H1 (cell line): ENCODE results near the gene NRXN2. TPM values are rescaled to one million over a fixed set of nuclear protein-coding genes. Genes with fewer than 3 reads are reported as not detected.

ENCODE experiments used
- CTCF ChIA-PET: fragments of 300-600 bp; sonication (Branson Sonifier 250); formaldehyde crosslinking; loops from one replicate; lab custom pipeline; 2021; ENCODE audit not compliant: partially characterized antibody; lab: Charles Lee
- POLR2A ChIA-PET: fragments of 300-600 bp; sonication (Branson Sonifier 250); formaldehyde crosslinking; loops from one replicate; lab custom pipeline; 2021; ENCODE audit warnings: inconsistent platforms; ENCODE audit not compliant: partially characterized antibody; lab: Charles Lee
- DNase-seq, 2 experiments: peaks; one replicate each; pipeline versions ENCODE4 v3.0.0 to v3.0.0-alpha.2; 2010 to 2022; ENCODE audit warnings: low spot score in 2 of 2, low read depth in 1 of 2, mixed read lengths in 1 of 2
- FAIRE-seq: peaks from 2 replicates; lab custom pipeline; 2011; peaks lifted over from hg19 to GRCh38; lab: Jason Lieb, UNC
- H2AFZ ChIP-seq: 2 replicates; pipeline ENCODE4 v1.8.1; 2012; ENCODE audit warnings: low read length, inconsistent platforms
- H2AK5ac ChIP-seq: 2 replicates; pipeline ENCODE4 v1.6.1; 2013; ENCODE audit warnings: low read depth, low read length
- H2BK120ac ChIP-seq: replicated peaks from 2 replicates; pipeline ENCODE3; 2013; ENCODE audit warnings: low read depth, low read length, inconsistent platforms
- H2BK12ac ChIP-seq: 2 replicates; pipeline ENCODE4 v1.6.1; 2013; ENCODE audit warnings: low read depth, low read length
- H2BK15ac ChIP-seq: 2 replicates; pipeline ENCODE4 v1.6.1; 2013; ENCODE audit warnings: low read length
- H2BK20ac ChIP-seq: 2 replicates; pipeline ENCODE4 v1.6.1; 2013; ENCODE audit warnings: low read length
- H2BK5ac ChIP-seq: 2 replicates; pipeline ENCODE4 v1.6.1; 2013; ENCODE audit warnings: low read depth, low read length
- H3K14ac ChIP-seq: 2 replicates; pipeline ENCODE4 v1.6.1; 2013; ENCODE audit warnings: inconsistent platforms; ENCODE audit not compliant: insufficient read length
- H3K18ac ChIP-seq: 2 replicates; pipeline ENCODE4 v1.6.1; 2013; ENCODE audit warnings: low read length; ENCODE audit errors: extremely low read depth
- H3K23ac ChIP-seq: 2 replicates; pipeline ENCODE4 v1.6.1; 2013; ENCODE audit warnings: inconsistent platforms; ENCODE audit not compliant: insufficient read length
- H3K23me2 ChIP-seq: 2 replicates; pipeline ENCODE4 v1.6.1; 2013; ENCODE audit warnings: low read depth, low read length
- H3K27ac ChIP-seq: 2 replicates; pipeline ENCODE4 v1.6.1; 2011; ENCODE audit warnings: low read depth, low read length, inconsistent platforms
- H3K27me3 ChIP-seq, 4 experiments: replicated peaks in 1 of 4; 1 replicate in 1 of 4; 2 replicates in 3 of 4; pipeline versions ENCODE4 v1.6.1 to v1.8.1; 2011 to 2013; ENCODE audit warnings: low read length in 3 of 4, mild to moderate bottlenecking in 3 of 4, inconsistent platforms in 2 of 4, mixed read lengths in 2 of 4, moderate library complexity in 1 of 4; ENCODE audit not compliant: control insufficient read depth in 3 of 4, insufficient read depth in 3 of 4; ENCODE audit errors: extremely low read depth in 1 of 4
- H3K36me3 ChIP-seq, 4 experiments: 2 replicates each; pipeline versions ENCODE4 v1.6.1 to v1.8.1; 2011 to 2013; ENCODE audit warnings: mild to moderate bottlenecking in 4 of 4, low read length in 3 of 4, moderate library complexity in 2 of 4, control low read depth in 1 of 4, inconsistent platforms in 1 of 4; ENCODE audit not compliant: insufficient read depth in 4 of 4, control insufficient read depth in 2 of 4
- H3K4ac ChIP-seq: replicated peaks from 2 replicates; pipeline ENCODE3; 2013; ENCODE audit warnings: low read length, low read depth, mixed read lengths, inconsistent platforms; ENCODE audit not compliant: insufficient read length
- H3K4me1 ChIP-seq, 4 experiments: replicated peaks in 1 of 4; 1 replicate in 1 of 4; 2 replicates in 3 of 4; pipeline versions ENCODE4 v1.6.1 to v1.8.1; 2011 to 2013; ENCODE audit warnings: low read length in 3 of 4, inconsistent platforms in 2 of 4, mixed read lengths in 1 of 4; ENCODE audit not compliant: insufficient read depth in 4 of 4, control insufficient read depth in 3 of 4
- H3K4me2 ChIP-seq, 2 experiments: 2 replicates each; pipeline versions ENCODE4 v1.6.1 to v1.8.1; 2011 to 2013; ENCODE audit warnings: low read depth in 2 of 2, low read length in 2 of 2, control low read depth in 1 of 2, inconsistent platforms in 1 of 2, mild to moderate bottlenecking in 1 of 2; ENCODE audit not compliant: insufficient read depth in 1 of 2
- H3K4me3 ChIP-seq, 4 experiments: fragments of 200-600, 300-600 bp in 1 of 4; sonication (generic), shearing (Covaris generic), sonication (Bioruptor Twin) in 1 of 4; 2 replicates each; pipeline versions ENCODE4 v1.5.1 to v1.8.1; 2011 to 2016; ENCODE audit warnings: low read length in 4 of 4, low read depth in 3 of 4, control low read depth in 2 of 4, inconsistent platforms in 2 of 4, mild to moderate bottlenecking in 2 of 4, mixed read lengths in 1 of 4, moderate library complexity in 1 of 4; ENCODE audit not compliant: insufficient read depth in 2 of 4; ENCODE audit errors: extremely low read depth in 1 of 4
- H3K56ac ChIP-seq: replicated peaks from 2 replicates; pipeline ENCODE3; 2013; ENCODE audit warnings: low read depth, mild to moderate bottlenecking, mixed read lengths, low read length, inconsistent platforms; ENCODE audit not compliant: insufficient read length
- H3K79me1 ChIP-seq: 2 replicates; pipeline ENCODE4 v1.6.1; 2013; ENCODE audit warnings: low read depth, low read length, control low read depth
- H3K79me2 ChIP-seq, 2 experiments: 2 replicates each; pipeline versions ENCODE4 v1.6.1 to v1.8.1; 2012 to 2013; ENCODE audit warnings: low read length in 2 of 2, mild to moderate bottlenecking in 2 of 2, inconsistent platforms in 1 of 2; ENCODE audit not compliant: insufficient read depth in 2 of 2, control insufficient read depth in 1 of 2
- H3K9ac ChIP-seq, 4 experiments: replicated peaks in 1 of 4; 1 replicate in 1 of 4; 2 replicates in 3 of 4; pipeline versions ENCODE4 v1.6.1 to v1.8.1; 2011 to 2013; ENCODE audit warnings: low read depth in 3 of 4, low read length in 3 of 4, control low read depth in 2 of 4, mild to moderate bottlenecking in 2 of 4, moderate library complexity in 2 of 4, inconsistent platforms in 1 of 4; ENCODE audit errors: extremely low read depth in 1 of 4
- H3K9me3 ChIP-seq, 2 experiments: 2 replicates each; pipeline versions ENCODE4 v1.6.1 to v1.8.1; 2012 to 2013; ENCODE audit warnings: mild to moderate bottlenecking in 2 of 2, moderate library complexity in 2 of 2, control low read depth in 1 of 2, inconsistent platforms in 1 of 2, low read depth in 1 of 2, low read length in 1 of 2, mixed read lengths in 1 of 2; ENCODE audit not compliant: insufficient read depth in 2 of 2
- H4K20me1 ChIP-seq, 2 experiments: replicated peaks in 1 of 2; 2 replicates each; pipeline versions ENCODE3 to v1.8.1; 2011 to 2013; ENCODE audit warnings: inconsistent platforms in 2 of 2, low read length in 2 of 2, mild to moderate bottlenecking in 1 of 2; ENCODE audit not compliant: insufficient read depth in 2 of 2, control insufficient read depth in 1 of 2
- H4K5ac ChIP-seq: 2 replicates; pipeline ENCODE4 v1.6.1; 2013; ENCODE audit warnings: low read length, low read depth, mixed read lengths, inconsistent platforms; ENCODE audit not compliant: insufficient read length
- H4K8ac ChIP-seq: 2 replicates; pipeline ENCODE4 v1.8.0; 2013; ENCODE audit warnings: mild to moderate bottlenecking, moderate library complexity, low read length, inconsistent platforms; ENCODE audit not compliant: insufficient read depth; ENCODE audit errors: extremely low read depth
- H4K91ac ChIP-seq: replicated peaks from 2 replicates; pipeline ENCODE3; 2013; ENCODE audit warnings: low read length, mixed read lengths, inconsistent platforms; ENCODE audit not compliant: insufficient read length
- BACH1 ChIP-seq: IDR thresholded peaks from 2 replicates; pipeline ENCODE4 v1.6.1; 2012; ENCODE audit warnings: low read length, improper control_type of control experiment
- CHD1 ChIP-seq: IDR thresholded peaks from 2 replicates; pipeline ENCODE4 v1.6.1; 2012; ENCODE audit warnings: low read depth, low read length, improper control_type of control experiment
- KDM4A ChIP-seq: IDR thresholded peaks from one replicate; pipeline ENCODE4 v1.7.1; 2012; ENCODE audit warnings: low read depth, mild to moderate bottlenecking, moderate library complexity, low read length, inconsistent platforms; ENCODE audit not compliant: severe bottlenecking
- MAFK ChIP-seq: IDR thresholded peaks from 2 replicates; pipeline ENCODE4 v1.6.1; 2012; ENCODE audit warnings: low read depth, mild to moderate bottlenecking, improper control_type of control experiment, low read length
- POLR2A ChIP-seq, 2 experiments: IDR thresholded peaks; 1 replicate in 1 of 2; 2 replicates in 1 of 2; pipeline ENCODE4 v1.6.1; 2011; ENCODE audit warnings: low read depth in 2 of 2, low read length in 2 of 2, mild to moderate bottlenecking in 2 of 2; ENCODE audit errors: control extremely low read depth in 1 of 2
- WGBS, 2 experiments: shearing (Covaris generic) in 1 of 2; methylation state at CpG; one replicate each; pipeline versions ENCODE4 v1.1.6 to v1.1.7; 2013 to 2015; ENCODE audit warnings: low lambda C conversion rate in 2 of 2, mixed read lengths in 2 of 2, inconsistent platforms in 1 of 2, low coverage in 1 of 2, missing lambda C conversion rate in 1 of 2; ENCODE audit not compliant: insufficient replicate concordance in 2 of 2, insufficient coverage in 1 of 2, insufficient read length in 1 of 2; ENCODE audit errors: extremely low coverage in 1 of 2, missing lambda C conversion rate in 1 of 2; 5-methylcytosine and 5-hydroxymethylcytosine counted together
- polyA plus RNA-seq, 7 experiments: library from polyadenylated mRNA; depleted of rRNA in 3 of 7; stranded (reverse) in 5 of 7; unstranded in 2 of 7; fragments of >200 nt in 5 of 7; fragments of 200-250 nt in 2 of 7; gene quantifications; 1 replicate in 5 of 7; 2 replicates in 1 of 7; 4 replicates in 1 of 7; pipeline versions ENCODE4 v1.2.1 to v1.2.3, GENCODE V29; 2011 to 2013; ENCODE audit warnings: missing spikeins in 2 of 7, mixed read lengths in 2 of 7
- total RNA-seq: library from RNA; stranded (reverse); fragmentation: NEBNext Ultra II Directional; extraction: Animal tissue kit (Norgen Biotek cat#: 25700); gene quantifications from 2 replicates; pipeline ENCODE4 v1.2.1, GENCODE V29; 2021
- TF ChIP-seq, protein P1 (sequence below): IDR thresholded peaks from 2 replicates; pipeline ENCODE4 v1.6.1; 2012; ENCODE audit warnings: inconsistent platforms
- TF ChIP-seq, protein P2 (sequence below): IDR thresholded peaks from 2 replicates; pipeline ENCODE4 v1.6.1; 2012; ENCODE audit warnings: low read length, inconsistent platforms

NRXN2 gene
- total and polyA plus RNA-seq, 2 of the 8 experiments (the other 6 are each of a cell fraction or from before 2014, with no cell fraction given): 1.3 to 11.5 TPM

GRCh38 chr11:64684357-64684756 lies 38.6 kb downstream of the NRXN2 start:
- Histone ChIP-seq H2BK20ac (no peak overlapping the region), H3K9ac (no peak overlapping the region), H4K20me1 (no peaks in the 10 kb centered on the region), H2AK5ac (no peak overlapping the region), H3K14ac (no peak overlapping the region), H2BK5ac (no peak overlapping the region), H3K79me1 (no peaks in the 10 kb centered on the region; the same call in 1 of the 2 replicates), H3K4me3 (no peak overlapping the region), H3K4ac (no peak overlapping the region), H3K27ac (no peak overlapping the region), H4K5ac (no peak overlapping the region), H3K23me2 (no peaks in the 10 kb centered on the region; the same call in 1 of the 2 replicates), H4K8ac (no peak overlapping the region), H2AFZ (no peak overlapping the region), H3K23ac (no peak overlapping the region), H2BK12ac (no peak overlapping the region), H3K18ac (no peak overlapping the region), H2BK120ac (no peak overlapping the region), H3K79me2 (no peaks in the 10 kb centered on the region), H3K56ac (no peak overlapping the region), H3K4me2 (no peak overlapping the region), H3K4me1 (peaks cover 0 to 4% (median 0%) of the 10 kb centered on the region in 4 experiments; a peak in 1 of 7 replicates), H3K9me3 (no peaks in the 10 kb centered on the region), H4K91ac (no peak overlapping the region), H3K36me3 (no peaks in the 10 kb centered on the region), H3K27me3 (no peaks in the 10 kb centered on the region; a peak in 2 of 7 replicates), H2BK15ac (no peak overlapping the region)
- WGBS, 2 experiments: 77% methylated on average over 8 of the region's 8 CpGs; no CpG with 5 or more reads in 1 of the 2 experiments
- CTCF ChIA-PET: interaction anchor here (1.7 to 10.0 kb wide), 2 partner anchors 14 to 35 kb away, joined by 7 to 101 read pairs; no protein-coding TSS in a partner anchor
- no peak for FAIRE-seq
- POLR2A ChIA-PET: no interaction called here
- DNase-seq: no peak
- no peak for TF ChIP-seq MAFK
- no peak for TF ChIP-seq KDM4A
- TF ChIP-seq, protein P1, sequence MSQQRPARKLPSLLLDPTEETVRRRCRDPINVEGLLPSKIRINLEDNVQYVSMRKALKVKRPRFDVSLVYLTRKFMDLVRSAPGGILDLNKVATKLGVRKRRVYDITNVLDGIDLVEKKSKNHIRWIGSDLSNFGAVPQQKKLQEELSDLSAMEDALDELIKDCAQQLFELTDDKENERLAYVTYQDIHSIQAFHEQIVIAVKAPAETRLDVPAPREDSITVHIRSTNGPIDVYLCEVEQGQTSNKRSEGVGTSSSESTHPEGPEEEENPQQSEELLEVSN: no peak
- TF ChIP-seq CHD1: no peak
- TF ChIP-seq, protein P2, sequence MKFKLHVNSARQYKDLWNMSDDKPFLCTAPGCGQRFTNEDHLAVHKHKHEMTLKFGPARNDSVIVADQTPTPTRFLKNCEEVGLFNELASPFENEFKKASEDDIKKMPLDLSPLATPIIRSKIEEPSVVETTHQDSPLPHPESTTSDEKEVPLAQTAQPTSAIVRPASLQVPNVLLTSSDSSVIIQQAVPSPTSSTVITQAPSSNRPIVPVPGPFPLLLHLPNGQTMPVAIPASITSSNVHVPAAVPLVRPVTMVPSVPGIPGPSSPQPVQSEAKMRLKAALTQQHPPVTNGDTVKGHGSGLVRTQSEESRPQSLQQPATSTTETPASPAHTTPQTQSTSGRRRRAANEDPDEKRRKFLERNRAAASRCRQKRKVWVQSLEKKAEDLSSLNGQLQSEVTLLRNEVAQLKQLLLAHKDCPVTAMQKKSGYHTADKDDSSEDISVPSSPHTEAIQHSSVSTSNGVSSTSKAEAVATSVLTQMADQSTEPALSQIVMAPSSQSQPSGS: no peak
- no peak for TF ChIP-seq POLR2A (IDR thresholded peaks at IDR 0.05; ENCODE audit: control extremely low read depth in 1 of 2, low read depth in 2 of 2, low read length in 2 of 2)
- no peak for TF ChIP-seq BACH1
